ENCODE data around the gene CETP. TPM values are rescaled to one million over a fixed set of nuclear protein-coding genes. Genes with fewer than 3 reads are reported as not detected.

The CETP gene
- total and polyA plus RNA-seq, 2 donors (not counting 1 experiment from before 2014, with no cell fraction given) = 0.06 TPM; not detected in 1

- DNase-seq (ENCODE audit: low read depth in 2 of 2) = peak in 1 of 2 donors; percentile 54
- no peak overlapping the region for H3K4me2 ChIP-seq (ENCODE audit: extremely low read depth, insufficient read depth, low read length)
- H2AFZ ChIP-seq (ENCODE audit: low read length) = no peak overlapping the region
- no peak for TF ChIP-seq CTCF (conservative IDR thresholded peaks at IDR 0.05 in 1 of 2, IDR thresholded peaks at IDR 0.05 in 1 of 2; ENCODE audit: low read depth in 1 of 2, low read length in 2 of 2)
- TF ChIP-seq EZH2 (IDR thresholded peaks at IDR 0.05; ENCODE audit: low read length, missing control alignments) = no peak
- peaks cover 5% of the 10 kb centered on the region for H3K27me3 ChIP-seq (ENCODE audit: control insufficient read depth, insufficient read depth, low read length)
- no peaks in the 10 kb centered on the region for H4K20me1 ChIP-seq (ENCODE audit: control insufficient read depth, extremely low read depth, insufficient read depth, low read length)
- H3K4me3 ChIP-seq (replicated peaks in 1 of 4; ENCODE audit: control extremely low read depth in 1 of 4, insufficient read depth in 1 of 4, low read depth in 3 of 4, low read length in 4 of 4) = no peak overlapping the region
- H3K4me1 ChIP-seq (ENCODE audit: control insufficient read depth, extremely low read depth, insufficient read depth, low read length) = no peaks in the 10 kb centered on the region
- no peaks in the 10 kb centered on the region for H3K79me2 ChIP-seq (ENCODE audit: control insufficient read depth, insufficient read depth, low read length)
- no peaks in the 10 kb centered on the region for H3K36me3 ChIP-seq (ENCODE audit: control insufficient read depth, insufficient read depth, low read length)
- no peaks in the 10 kb centered on the region for H3K9me3 ChIP-seq (ENCODE audit: control insufficient read depth, insufficient read depth, low read depth, low read length)
- no peak overlapping the region for H3K9ac ChIP-seq (ENCODE audit: insufficient read depth, low read length)
- H3K27ac ChIP-seq (ENCODE audit: insufficient read depth, low read length) = no peak overlapping the region
Observed at GRCh38 chr16:56923481-56924091, 38.2 kb upstream of the CETP start.

GRCh38 chr16:56927471-56927870 is 34.3 kb upstream of the CETP start:
- H3K27ac ChIP-seq (ENCODE audit: insufficient read depth, low read length) = no peak overlapping the region

GRCh38 chr16:56929639-56930038 is 32.1 kb upstream of the CETP start:
- no peak for TF ChIP-seq CTCF (conservative IDR thresholded peaks at IDR 0.05 in 1 of 2, IDR thresholded peaks at IDR 0.05 in 1 of 2; ENCODE audit: low read depth in 1 of 2, low read length in 2 of 2)
- no peak for TF ChIP-seq EZH2 (IDR thresholded peaks at IDR 0.05; ENCODE audit: low read length, missing control alignments)
- Histone ChIP-seq H2AFZ (ENCODE audit: low read length) (no peak overlapping the region), H3K4me3 (replicated peaks in 1 of 4; ENCODE audit: control extremely low read depth in 1 of 4, insufficient read depth in 1 of 4, low read depth in 3 of 4, low read length in 4 of 4) (no peak overlapping the region), H4K20me1 (ENCODE audit: control insufficient read depth, extremely low read depth, insufficient read depth, low read length) (peaks cover 4% of the 10 kb centered on the region), H3K9ac (ENCODE audit: insufficient read depth, low read length) (no peak overlapping the region), H3K27ac (ENCODE audit: insufficient read depth, low read length) (no peak overlapping the region), H3K9me3 (ENCODE audit: control insufficient read depth, insufficient read depth, low read depth, low read length) (no peaks in the 10 kb centered on the region), H3K4me2 (ENCODE audit: extremely low read depth, insufficient read depth, low read length) (no peak overlapping the region), H3K27me3 (ENCODE audit: control insufficient read depth, insufficient read depth, low read length) (no peaks in the 10 kb centered on the region), H3K79me2 (ENCODE audit: control insufficient read depth, insufficient read depth, low read length) (peaks cover 25% of the 10 kb centered on the region), H3K36me3 (ENCODE audit: control insufficient read depth, insufficient read depth, low read length) (no peaks in the 10 kb centered on the region), H3K4me1 (ENCODE audit: control insufficient read depth, extremely low read depth, insufficient read depth, low read length) (peaks cover 3% of the 10 kb centered on the region)
- no peak for DNase-seq (ENCODE audit: low read depth in 2 of 2)

More at GRCh38 chr16:56927471-56927870, 34.3 kb upstream of the CETP start:
- no peaks in the 10 kb centered on the region for H3K9me3 ChIP-seq (ENCODE audit: control insufficient read depth, insufficient read depth, low read depth, low read length)
- no peaks in the 10 kb centered on the region for H3K36me3 ChIP-seq (ENCODE audit: control insufficient read depth, insufficient read depth, low read length)
- H3K4me2 ChIP-seq (ENCODE audit: extremely low read depth, insufficient read depth, low read length) = no peak overlapping the region
- no peaks in the 10 kb centered on the region for H3K27me3 ChIP-seq (ENCODE audit: control insufficient read depth, insufficient read depth, low read length)
- DNase-seq (ENCODE audit: low read depth in 2 of 2) = no peak
- no peaks in the 10 kb centered on the region for H4K20me1 ChIP-seq (ENCODE audit: control insufficient read depth, extremely low read depth, insufficient read depth, low read length)
- peaks cover 3% of the 10 kb centered on the region for H3K4me1 ChIP-seq (ENCODE audit: control insufficient read depth, extremely low read depth, insufficient read depth, low read length)
- H2AFZ ChIP-seq (ENCODE audit: low read length) = no peak overlapping the region
- H3K4me3 ChIP-seq (replicated peaks in 1 of 4; ENCODE audit: control extremely low read depth in 1 of 4, insufficient read depth in 1 of 4, low read depth in 3 of 4, low read length in 4 of 4) = no peak overlapping the region
- H3K79me2 ChIP-seq (ENCODE audit: control insufficient read depth, insufficient read depth, low read length) = peaks cover 4% of the 10 kb centered on the region
- no peak overlapping the region for H3K9ac ChIP-seq (ENCODE audit: insufficient read depth, low read length)
- TF ChIP-seq CTCF (conservative IDR thresholded peaks at IDR 0.05 in 1 of 2, IDR thresholded peaks at IDR 0.05 in 1 of 2; ENCODE audit: low read depth in 1 of 2, low read length in 2 of 2) (no peak), EZH2 (IDR thresholded peaks at IDR 0.05; ENCODE audit: low read length, missing control alignments) (no peak)

All from fibroblast of lung (primary cell).